Measurements from ENCODE around the gene TIPARP. TPM values are rescaled to one million over a fixed set of nuclear protein-coding genes. Genes with fewer than 3 reads are reported as not detected.

Gene TIPARP
- total and polyA plus RNA-seq, 4 donors: 4.4 to 13.6 (median 8.8) TPM

DNA sequence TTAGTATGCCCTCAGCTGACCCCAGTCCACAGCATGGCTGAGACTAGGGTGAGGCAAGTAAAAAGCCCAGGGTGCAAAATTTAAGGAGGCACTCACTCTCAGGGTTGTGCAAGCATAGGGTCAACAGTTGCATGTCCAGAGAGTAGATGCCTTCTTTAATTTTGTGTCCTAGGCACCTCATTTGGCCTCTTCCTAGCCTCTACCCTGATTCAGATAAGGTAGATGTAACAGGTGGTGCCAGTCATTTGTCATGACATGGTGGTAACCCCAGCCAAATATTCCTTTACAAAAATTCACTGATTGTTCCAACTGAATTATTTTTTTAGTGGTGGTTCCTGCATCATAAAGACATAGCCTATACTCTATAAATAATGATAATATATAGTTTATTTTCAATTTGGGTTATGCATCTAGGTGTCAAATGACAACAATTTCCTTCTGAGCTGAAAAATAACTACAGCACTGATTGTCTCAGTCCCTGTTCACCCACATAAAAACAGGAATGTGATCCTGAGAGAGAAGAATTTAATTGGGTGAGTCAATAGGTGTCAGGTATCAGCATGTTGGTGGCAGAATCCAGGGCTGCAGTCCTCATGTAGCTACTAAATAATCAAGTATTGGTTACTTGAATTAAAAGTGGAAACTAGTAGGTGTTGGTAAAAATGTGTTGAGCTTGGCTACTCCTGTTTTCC, 44.2 kb upstream of the TIPARP start:
- Histone ChIP-seq H3K4me1 (ENCODE audit: control insufficient read depth in 4 of 4, insufficient read depth in 4 of 4, low read length in 3 of 4) (no peaks in the 10 kb centered on the region), H3K27me3 (ENCODE audit: control insufficient read depth in 4 of 4, insufficient read depth in 4 of 4, low read length in 3 of 4) (no peaks in the 10 kb centered on the region), H3K4me3 (ENCODE audit: low read depth in 1 of 3, low read length in 3 of 3) (no peak overlapping the region), H3K36me3 (ENCODE audit: control insufficient read depth in 4 of 4, insufficient read depth in 3 of 4, low read depth in 1 of 4, low read length in 3 of 4) (no peaks in the 10 kb centered on the region), H3K9ac (ENCODE audit: low read depth in 1 of 2, low read length in 2 of 2) (no peak overlapping the region), H3K9me3 (ENCODE audit: control insufficient read depth in 4 of 4, low read length in 3 of 4) (no peaks in the 10 kb centered on the region), H3K27ac (ENCODE audit: low read depth in 1 of 2, low read length in 2 of 2) (no peak overlapping the region)
- DNase-seq (ENCODE audit: low spot score): no peak
- no peak for TF ChIP-seq YY1 (IDR thresholded peaks at IDR 0.05)
- no peak for TF ChIP-seq RAD21 (IDR thresholded peaks at IDR 0.05)
- TF ChIP-seq HNF4A (conservative IDR thresholded peaks at IDR 0.05): no peak
- no peak for TF ChIP-seq NR2F2 (IDR thresholded peaks at IDR 0.05)
- TF ChIP-seq, protein P1, sequence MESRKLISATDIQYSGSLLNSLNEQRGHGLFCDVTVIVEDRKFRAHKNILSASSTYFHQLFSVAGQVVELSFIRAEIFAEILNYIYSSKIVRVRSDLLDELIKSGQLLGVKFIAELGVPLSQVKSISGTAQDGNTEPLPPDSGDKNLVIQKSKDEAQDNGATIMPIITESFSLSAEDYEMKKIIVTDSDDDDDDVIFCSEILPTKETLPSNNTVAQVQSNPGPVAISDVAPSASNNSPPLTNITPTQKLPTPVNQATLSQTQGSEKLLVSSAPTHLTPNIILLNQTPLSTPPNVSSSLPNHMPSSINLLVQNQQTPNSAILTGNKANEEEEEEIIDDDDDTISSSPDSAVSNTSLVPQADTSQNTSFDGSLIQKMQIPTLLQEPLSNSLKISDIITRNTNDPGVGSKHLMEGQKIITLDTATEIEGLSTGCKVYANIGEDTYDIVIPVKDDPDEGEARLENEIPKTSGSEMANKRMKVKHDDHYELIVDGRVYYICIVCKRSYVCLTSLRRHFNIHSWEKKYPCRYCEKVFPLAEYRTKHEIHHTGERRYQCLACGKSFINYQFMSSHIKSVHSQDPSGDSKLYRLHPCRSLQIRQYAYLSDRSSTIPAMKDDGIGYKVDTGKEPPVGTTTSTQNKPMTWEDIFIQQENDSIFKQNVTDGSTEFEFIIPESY (IDR thresholded peaks at IDR 0.05): no peak

DNA sequence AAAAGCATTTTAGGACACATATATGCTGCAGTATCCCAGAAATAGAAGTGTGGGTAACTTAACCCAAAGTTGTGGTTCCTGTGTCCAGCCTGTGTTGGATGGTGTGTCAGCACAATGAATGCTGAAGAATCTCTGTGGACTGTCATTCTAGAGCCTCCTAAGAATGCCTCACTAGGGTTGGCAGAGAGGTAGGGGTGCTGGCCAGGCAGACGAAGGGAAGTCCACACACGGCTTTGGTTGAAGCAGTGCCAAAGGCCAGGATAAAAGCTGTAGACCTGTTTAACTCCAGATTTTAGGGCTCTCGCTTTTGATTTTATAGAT, 43.7 kb upstream of the TIPARP start:
- TF ChIP-seq TAF1 (conservative IDR thresholded peaks at IDR 0.05) (no peak), FOXA2 (IDR thresholded peaks at IDR 0.05) (no peak), RAD21 (IDR thresholded peaks at IDR 0.05) (no peak), EGR1 (IDR thresholded peaks at IDR 0.05; ENCODE audit: low read depth in 2 of 2) (no peak), FOXA1 (IDR thresholded peaks at IDR 0.05) (no peak)
- TF ChIP-seq, protein P2, sequence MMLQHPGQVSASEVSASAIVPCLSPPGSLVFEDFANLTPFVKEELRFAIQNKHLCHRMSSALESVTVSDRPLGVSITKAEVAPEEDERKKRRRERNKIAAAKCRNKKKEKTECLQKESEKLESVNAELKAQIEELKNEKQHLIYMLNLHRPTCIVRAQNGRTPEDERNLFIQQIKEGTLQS (IDR thresholded peaks at IDR 0.05): no peak
- DNase-seq (ENCODE audit: low spot score): no peak
- Histone ChIP-seq H3K36me3 (ENCODE audit: control insufficient read depth in 4 of 4, insufficient read depth in 3 of 4, low read depth in 1 of 4, low read length in 3 of 4) (no peaks in the 10 kb centered on the region), H3K27ac (ENCODE audit: low read depth in 1 of 2, low read length in 2 of 2) (no peak overlapping the region), H3K9ac (ENCODE audit: low read depth in 1 of 2, low read length in 2 of 2) (no peak overlapping the region), H3K4me1 (ENCODE audit: control insufficient read depth in 4 of 4, insufficient read depth in 4 of 4, low read length in 3 of 4) (no peaks in the 10 kb centered on the region), H3K9me3 (ENCODE audit: control insufficient read depth in 4 of 4, low read length in 3 of 4) (no peaks in the 10 kb centered on the region), H3K27me3 (ENCODE audit: control insufficient read depth in 4 of 4, insufficient read depth in 4 of 4, low read length in 3 of 4) (no peaks in the 10 kb centered on the region), H3K4me3 (ENCODE audit: low read depth in 1 of 3, low read length in 3 of 3) (no peak overlapping the region)
- 90% methylated on average over 3 of the region's 3 CpGs for WGBS

DNA sequence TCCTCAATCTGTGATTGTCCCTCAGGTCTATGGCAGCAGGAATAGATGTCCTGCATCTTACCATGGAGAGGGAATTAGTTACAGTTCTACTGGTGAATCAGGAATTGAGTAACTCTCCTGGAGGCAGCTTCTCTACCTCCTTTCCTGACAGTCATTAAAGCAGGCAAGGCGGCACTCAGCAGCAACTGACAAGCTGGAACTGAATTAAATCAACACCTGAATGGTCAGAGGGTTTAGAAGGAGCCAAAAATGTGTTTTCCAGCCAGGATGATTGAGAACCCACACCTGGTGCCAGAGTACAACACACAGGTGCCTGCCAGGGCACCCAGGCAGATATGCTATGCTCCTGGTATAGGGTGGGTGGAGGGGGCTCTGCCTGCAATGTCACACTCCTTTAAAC, 43.1 kb upstream of the TIPARP start:
- WGBS: 86% methylated on average over 1 of the region's 1 CpG
- no peaks in the 10 kb centered on the region for H3K36me3 ChIP-seq (ENCODE audit: control insufficient read depth in 4 of 4, insufficient read depth in 3 of 4, low read depth in 1 of 4, low read length in 3 of 4)
- H3K9me3 ChIP-seq (ENCODE audit: control insufficient read depth in 4 of 4, low read length in 3 of 4): no peaks in the 10 kb centered on the region
- no peaks in the 10 kb centered on the region for H3K4me1 ChIP-seq (ENCODE audit: control insufficient read depth in 4 of 4, insufficient read depth in 4 of 4, low read length in 3 of 4)
- no peak for DNase-seq (ENCODE audit: low spot score)
- no peak overlapping the region for H3K4me3 ChIP-seq (ENCODE audit: low read depth in 1 of 3, low read length in 3 of 3)
- no peak overlapping the region for H3K27ac ChIP-seq (ENCODE audit: low read depth in 1 of 2, low read length in 2 of 2)
- no peak overlapping the region for H3K9ac ChIP-seq (ENCODE audit: low read depth in 1 of 2, low read length in 2 of 2)
- H3K27me3 ChIP-seq (ENCODE audit: control insufficient read depth in 4 of 4, insufficient read depth in 4 of 4, low read length in 3 of 4): no peaks in the 10 kb centered on the region
- TF ChIP-seq EGR1 (IDR thresholded peaks at IDR 0.05; ENCODE audit: low read depth in 2 of 2) (no peak), RXRA (IDR thresholded peaks at IDR 0.05) (no peak), SP1 (IDR thresholded peaks at IDR 0.05) (no peak), FOXA2 (IDR thresholded peaks at IDR 0.05) (no peak), TAF1 (conservative IDR thresholded peaks at IDR 0.05) (no peak), RAD21 (IDR thresholded peaks at IDR 0.05) (no peak), NR2F2 (IDR thresholded peaks at IDR 0.05) (no peak), FOXA1 (IDR thresholded peaks at IDR 0.05) (no peak), JUND (IDR thresholded peaks at IDR 0.05) (no peak), YY1 (IDR thresholded peaks at IDR 0.05) (no peak), HNF4A (conservative IDR thresholded peaks at IDR 0.05) (no peak), HNF4G (IDR thresholded peaks at IDR 0.05) (no peak)
- TF ChIP-seq, protein P1 (IDR thresholded peaks at IDR 0.05): no peak
- TF ChIP-seq, protein P3, sequence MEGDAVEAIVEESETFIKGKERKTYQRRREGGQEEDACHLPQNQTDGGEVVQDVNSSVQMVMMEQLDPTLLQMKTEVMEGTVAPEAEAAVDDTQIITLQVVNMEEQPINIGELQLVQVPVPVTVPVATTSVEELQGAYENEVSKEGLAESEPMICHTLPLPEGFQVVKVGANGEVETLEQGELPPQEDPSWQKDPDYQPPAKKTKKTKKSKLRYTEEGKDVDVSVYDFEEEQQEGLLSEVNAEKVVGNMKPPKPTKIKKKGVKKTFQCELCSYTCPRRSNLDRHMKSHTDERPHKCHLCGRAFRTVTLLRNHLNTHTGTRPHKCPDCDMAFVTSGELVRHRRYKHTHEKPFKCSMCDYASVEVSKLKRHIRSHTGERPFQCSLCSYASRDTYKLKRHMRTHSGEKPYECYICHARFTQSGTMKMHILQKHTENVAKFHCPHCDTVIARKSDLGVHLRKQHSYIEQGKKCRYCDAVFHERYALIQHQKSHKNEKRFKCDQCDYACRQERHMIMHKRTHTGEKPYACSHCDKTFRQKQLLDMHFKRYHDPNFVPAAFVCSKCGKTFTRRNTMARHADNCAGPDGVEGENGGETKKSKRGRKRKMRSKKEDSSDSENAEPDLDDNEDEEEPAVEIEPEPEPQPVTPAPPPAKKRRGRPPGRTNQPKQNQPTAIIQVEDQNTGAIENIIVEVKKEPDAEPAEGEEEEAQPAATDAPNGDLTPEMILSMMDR (IDR thresholded peaks at IDR 0.05; ENCODE audit: low read depth, low read length, missing input control): no peak
- TF ChIP-seq, protein P2 (IDR thresholded peaks at IDR 0.05): no peak
- TF ChIP-seq, protein P4, sequence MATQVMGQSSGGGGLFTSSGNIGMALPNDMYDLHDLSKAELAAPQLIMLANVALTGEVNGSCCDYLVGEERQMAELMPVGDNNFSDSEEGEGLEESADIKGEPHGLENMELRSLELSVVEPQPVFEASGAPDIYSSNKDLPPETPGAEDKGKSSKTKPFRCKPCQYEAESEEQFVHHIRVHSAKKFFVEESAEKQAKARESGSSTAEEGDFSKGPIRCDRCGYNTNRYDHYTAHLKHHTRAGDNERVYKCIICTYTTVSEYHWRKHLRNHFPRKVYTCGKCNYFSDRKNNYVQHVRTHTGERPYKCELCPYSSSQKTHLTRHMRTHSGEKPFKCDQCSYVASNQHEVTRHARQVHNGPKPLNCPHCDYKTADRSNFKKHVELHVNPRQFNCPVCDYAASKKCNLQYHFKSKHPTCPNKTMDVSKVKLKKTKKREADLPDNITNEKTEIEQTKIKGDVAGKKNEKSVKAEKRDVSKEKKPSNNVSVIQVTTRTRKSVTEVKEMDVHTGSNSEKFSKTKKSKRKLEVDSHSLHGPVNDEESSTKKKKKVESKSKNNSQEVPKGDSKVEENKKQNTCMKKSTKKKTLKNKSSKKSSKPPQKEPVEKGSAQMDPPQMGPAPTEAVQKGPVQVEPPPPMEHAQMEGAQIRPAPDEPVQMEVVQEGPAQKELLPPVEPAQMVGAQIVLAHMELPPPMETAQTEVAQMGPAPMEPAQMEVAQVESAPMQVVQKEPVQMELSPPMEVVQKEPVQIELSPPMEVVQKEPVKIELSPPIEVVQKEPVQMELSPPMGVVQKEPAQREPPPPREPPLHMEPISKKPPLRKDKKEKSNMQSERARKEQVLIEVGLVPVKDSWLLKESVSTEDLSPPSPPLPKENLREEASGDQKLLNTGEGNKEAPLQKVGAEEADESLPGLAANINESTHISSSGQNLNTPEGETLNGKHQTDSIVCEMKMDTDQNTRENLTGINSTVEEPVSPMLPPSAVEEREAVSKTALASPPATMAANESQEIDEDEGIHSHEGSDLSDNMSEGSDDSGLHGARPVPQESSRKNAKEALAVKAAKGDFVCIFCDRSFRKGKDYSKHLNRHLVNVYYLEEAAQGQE (IDR thresholded peaks at IDR 0.05): no peak
- TF ChIP-seq, protein P5, sequence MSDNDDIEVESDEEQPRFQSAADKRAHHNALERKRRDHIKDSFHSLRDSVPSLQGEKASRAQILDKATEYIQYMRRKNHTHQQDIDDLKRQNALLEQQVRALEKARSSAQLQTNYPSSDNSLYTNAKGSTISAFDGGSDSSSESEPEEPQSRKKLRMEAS (IDR thresholded peaks at IDR 0.05): no peak
